ENCODE results near the gene CACNA2D2.

Gene CACNA2D2

GRCh38 chr3:50453907-50454306, 49.5 kb downstream of the CACNA2D2 start:
- Histone ChIP-seq H2AFZ (ENCODE audit: low read length) (no peak overlapping the region), H4K20me1 (ENCODE audit: insufficient read depth, low read length) (no peaks in the 10 kb centered on the region), H3K27me3 (replicated peaks; ENCODE audit: insufficient read depth, low read length) (peaks cover 74% of the 10 kb centered on the region), H3K9me3 (replicated peaks; ENCODE audit: insufficient read depth, low read length) (no peaks in the 10 kb centered on the region), H3K9ac (ENCODE audit: low read length) (no peak overlapping the region), H3K4me3 (ENCODE audit: low read length) (no peak overlapping the region), H3K36me3 (replicated peaks; ENCODE audit: insufficient read depth, low read length) (no peaks in the 10 kb centered on the region), H3K9me2 (replicated peaks; ENCODE audit: insufficient read depth, low read length) (no peaks in the 10 kb centered on the region), H3K79me2 (ENCODE audit: low read length) (no peaks in the 10 kb centered on the region), H3F3A (ENCODE audit: insufficient read depth, low read length) (no peaks in the 10 kb centered on the region), H3K4me2 (ENCODE audit: low read depth, low read length) (no peak overlapping the region), H3K4me1 (ENCODE audit: low read length) (no peaks in the 10 kb centered on the region), H3K27ac (ENCODE audit: low read length) (no peak overlapping the region)
- no peak for DNase-seq
- TF ChIP-seq EZH2phosphoT487 (IDR thresholded peaks at IDR 0.05; ENCODE audit: low read length) (no peak), EZH2 (optimal IDR thresholded peaks at IDR 0.05; ENCODE audit: low read depth, low read length) (no peak), CTCF (IDR thresholded peaks at IDR 0.05; ENCODE audit: low read length) (no peak)

GRCh38 chr3:50450209-50450921, 53.1 kb downstream of the CACNA2D2 start:
- TF ChIP-seq EZH2phosphoT487 (IDR thresholded peaks at IDR 0.05; ENCODE audit: low read length) (no peak), CTCF (IDR thresholded peaks at IDR 0.05; ENCODE audit: low read length) (no peak), EZH2 (optimal IDR thresholded peaks at IDR 0.05; ENCODE audit: low read depth, low read length) (no peak)
- Histone ChIP-seq H3K27me3 (replicated peaks; ENCODE audit: insufficient read depth, low read length) (peaks cover 70% of the 10 kb centered on the region), H3K9me2 (replicated peaks; ENCODE audit: insufficient read depth, low read length) (no peaks in the 10 kb centered on the region), H3K4me2 (ENCODE audit: low read depth, low read length) (no peak overlapping the region), H4K20me1 (ENCODE audit: insufficient read depth, low read length) (no peaks in the 10 kb centered on the region), H3K9ac (ENCODE audit: low read length) (no peak overlapping the region), H3K27ac (ENCODE audit: low read length) (no peak overlapping the region), H3K4me1 (ENCODE audit: low read length) (no peaks in the 10 kb centered on the region), H3K4me3 (ENCODE audit: low read length) (no peak overlapping the region), H3K36me3 (replicated peaks; ENCODE audit: insufficient read depth, low read length) (no peaks in the 10 kb centered on the region), H2AFZ (ENCODE audit: low read length) (no peak overlapping the region), H3F3A (ENCODE audit: insufficient read depth, low read length) (no peaks in the 10 kb centered on the region), H3K79me2 (ENCODE audit: low read length) (no peaks in the 10 kb centered on the region), H3K9me3 (replicated peaks; ENCODE audit: insufficient read depth, low read length) (no peaks in the 10 kb centered on the region)
- DNase-seq = no peak

GRCh38 chr3:50448752-50449539, 54.5 kb downstream of the CACNA2D2 start:
- no peaks in the 10 kb centered on the region for H3K4me1 ChIP-seq (ENCODE audit: low read length)
- H3F3A ChIP-seq (ENCODE audit: insufficient read depth, low read length) = no peaks in the 10 kb centered on the region
- H2AFZ ChIP-seq (ENCODE audit: low read length) = no peak overlapping the region
- no peak overlapping the region for H3K4me2 ChIP-seq (ENCODE audit: low read depth, low read length)
- H3K27ac ChIP-seq (ENCODE audit: low read length) = no peak overlapping the region
- no peaks in the 10 kb centered on the region for H3K79me2 ChIP-seq (ENCODE audit: low read length)
- H3K9me2 ChIP-seq (replicated peaks; ENCODE audit: insufficient read depth, low read length) = no peaks in the 10 kb centered on the region
- no peaks in the 10 kb centered on the region for H4K20me1 ChIP-seq (ENCODE audit: insufficient read depth, low read length)
- no peak overlapping the region for H3K4me3 ChIP-seq (ENCODE audit: low read length)
- TF ChIP-seq CTCF (IDR thresholded peaks at IDR 0.05; ENCODE audit: low read length) (no peak), EZH2phosphoT487 (IDR thresholded peaks at IDR 0.05; ENCODE audit: low read length) (no peak), EZH2 (optimal IDR thresholded peaks at IDR 0.05; ENCODE audit: low read depth, low read length) (no peak)
- no peaks in the 10 kb centered on the region for H3K9me3 ChIP-seq (replicated peaks; ENCODE audit: insufficient read depth, low read length)
- H3K36me3 ChIP-seq (replicated peaks; ENCODE audit: insufficient read depth, low read length) = no peaks in the 10 kb centered on the region
- H3K9ac ChIP-seq (ENCODE audit: low read length) = no peak overlapping the region
- no peak for DNase-seq
- peaks cover 70% of the 10 kb centered on the region for H3K27me3 ChIP-seq (replicated peaks; ENCODE audit: insufficient read depth, low read length)
